Left renal pelvis (tissue), 4 donors: ENCODE data around the gene WFDC5. TPM values are rescaled to one million over a fixed set of nuclear protein-coding genes. Genes with fewer than 3 reads are reported as not detected.

ENCODE experiments used
- polyA plus RNA-seq, 4 donors: library from polyadenylated mRNA; unstranded; fragments of 120-200 nt; gene quantifications; one replicate each; pipeline ENCODE4 v1.2.1, GENCODE V29; 2013; ENCODE audit not compliant: insufficient read length in 4 of 4

The WFDC5 gene
- polyA plus RNA-seq, 4 donors = not detected

Other genes with a start within 250 kb of the WFDC5 start
- gene YWHAB, start 229.5 kb downstream of the WFDC5 start, polyA plus RNA-seq = 100 to 1,000 TPM; 146 to 253 (median 219) TPM
- 10 to 100 TPM; 29.4 to 71.2 (median 40.6) TPM for gene PABPC1L, start 205.1 kb downstream of the WFDC5 start, polyA plus RNA-seq
- gene TOMM34, start 154.8 kb downstream of the WFDC5 start, polyA plus RNA-seq = 10 to 100 TPM; 34.1 to 41.6 (median 40.0) TPM
- gene STK4, start 148.7 kb downstream of the WFDC5 start, polyA plus RNA-seq = 10 to 100 TPM; 15.4 to 21.7 (median 19.4) TPM
- gene KCNS1, start 14.0 kb downstream of the WFDC5 start, polyA plus RNA-seq = under 1 TPM; 0.35 to 0.73 (median 0.49) TPM
- gene WFDC12, start 9.3 kb upstream of the WFDC5 start, polyA plus RNA-seq = not detected
- under 1 TPM in 1 of 4 donors, not detected in 3; 0.48 TPM for gene PI3, start 59.7 kb upstream of the WFDC5 start, polyA plus RNA-seq
- not detected for gene SEMG1, start 91.9 kb upstream of the WFDC5 start, polyA plus RNA-seq
- gene SEMG2, start 106.2 kb upstream of the WFDC5 start, polyA plus RNA-seq = not detected
- 10 to 100 TPM in 1 of 4 donors, under 1 TPM in 3; 0.29 to 12.5 (median 0.42) TPM for gene SLPI, start 139.4 kb upstream of the WFDC5 start, polyA plus RNA-seq
- not detected for gene RBPJL, start 191.7 kb upstream of the WFDC5 start, polyA plus RNA-seq
- 1 to 10 TPM in 1 of 4 donors, under 1 TPM in 3; 0.19 to 3.2 (median 0.41) TPM for gene MATN4, start 193.1 kb upstream of the WFDC5 start, polyA plus RNA-seq
- 100 to 1,000 TPM in 3 of 4 donors, 10 to 100 TPM in 1; 36.5 to 173 (median 163) TPM for gene SDC4, start 233.2 kb upstream of the WFDC5 start, polyA plus RNA-seq
- 10 to 100 TPM; 27.8 to 32.4 (median 31.9) TPM for gene SYS1, start 248.0 kb upstream of the WFDC5 start, polyA plus RNA-seq